ENCODE measurements around the gene UGT1A9.

UGT1A9 gene

GRCh38 chr2:233779722-233780121, 108.0 kb downstream of the UGT1A9 start:
- Histone ChIP-seq H3K9me2 (replicated peaks; ENCODE audit: insufficient read depth, low read length) (no peaks in the 10 kb centered on the region), H3K79me2 (ENCODE audit: insufficient read depth, low read length) (no peaks in the 10 kb centered on the region), H3K36me3 (ENCODE audit: low read length) (no peaks in the 10 kb centered on the region), H3K9me3 (ENCODE audit: insufficient read depth, low read length) (no peaks in the 10 kb centered on the region), H2AFZ (ENCODE audit: low read depth, low read length, severe bottlenecking) (no peak overlapping the region), H3K27me3 (ENCODE audit: low read length) (no peaks in the 10 kb centered on the region), H3K4me2 (ENCODE audit: low read depth, low read length, poor library complexity, severe bottlenecking) (no peak overlapping the region), H3K27ac (ENCODE audit: low read depth, low read length) (no peak overlapping the region), H3K9ac (ENCODE audit: low read length) (no peak overlapping the region), H3F3A (ENCODE audit: insufficient read depth) (no peaks in the 10 kb centered on the region), H4K20me1 (ENCODE audit: low read depth, low read length) (no peaks in the 10 kb centered on the region), H3K4me3 (ENCODE audit: insufficient read depth, low read length, poor library complexity, severe bottlenecking) (no peak overlapping the region)
- TF ChIP-seq CTCF (IDR thresholded peaks at IDR 0.05; ENCODE audit: insufficient read depth, low read length, poor library complexity, severe bottlenecking), result no peak
- no peak for TF ChIP-seq EZH2phosphoT487 (conservative IDR thresholded peaks at IDR 0.05; ENCODE audit: low read length)

- Histone ChIP-seq H3K27me3 (ENCODE audit: low read length) (no peaks in the 10 kb centered on the region), H2AFZ (ENCODE audit: low read depth, low read length, severe bottlenecking) (no peak overlapping the region), H3K27ac (ENCODE audit: low read depth, low read length) (no peak overlapping the region), H3F3A (ENCODE audit: insufficient read depth) (no peaks in the 10 kb centered on the region), H3K9me2 (replicated peaks; ENCODE audit: insufficient read depth, low read length) (no peaks in the 10 kb centered on the region), H3K36me3 (ENCODE audit: low read length) (no peaks in the 10 kb centered on the region), H3K79me2 (ENCODE audit: insufficient read depth, low read length) (no peaks in the 10 kb centered on the region), H3K4me3 (ENCODE audit: insufficient read depth, low read length, poor library complexity, severe bottlenecking) (no peak overlapping the region), H3K4me2 (ENCODE audit: low read depth, low read length, poor library complexity, severe bottlenecking) (no peak overlapping the region), H3K9me3 (ENCODE audit: insufficient read depth, low read length) (no peaks in the 10 kb centered on the region), H4K20me1 (ENCODE audit: low read depth, low read length) (no peaks in the 10 kb centered on the region), H3K9ac (ENCODE audit: low read length) (no peak overlapping the region)
- TF ChIP-seq EZH2phosphoT487 (conservative IDR thresholded peaks at IDR 0.05; ENCODE audit: low read length) (no peak), CTCF (IDR thresholded peaks at IDR 0.05; ENCODE audit: insufficient read depth, low read length, poor library complexity, severe bottlenecking) (no peak)
Observed at GRCh38 chr2:233780771-233781170, 109.1 kb downstream of the UGT1A9 start.

- Histone ChIP-seq H3K9ac (ENCODE audit: low read length) (no peak overlapping the region), H3K79me2 (ENCODE audit: insufficient read depth, low read length) (no peaks in the 10 kb centered on the region), H3K36me3 (ENCODE audit: low read length) (no peaks in the 10 kb centered on the region), H3K4me2 (ENCODE audit: low read depth, low read length, poor library complexity, severe bottlenecking) (no peak overlapping the region), H3K27ac (ENCODE audit: low read depth, low read length) (no peak overlapping the region), H3F3A (ENCODE audit: insufficient read depth) (no peaks in the 10 kb centered on the region), H3K9me2 (replicated peaks; ENCODE audit: insufficient read depth, low read length) (no peaks in the 10 kb centered on the region), H3K27me3 (ENCODE audit: low read length) (no peaks in the 10 kb centered on the region), H3K4me3 (ENCODE audit: insufficient read depth, low read length, poor library complexity, severe bottlenecking) (no peak overlapping the region), H3K9me3 (ENCODE audit: insufficient read depth, low read length) (no peaks in the 10 kb centered on the region), H2AFZ (ENCODE audit: low read depth, low read length, severe bottlenecking) (no peak overlapping the region), H4K20me1 (ENCODE audit: low read depth, low read length) (no peaks in the 10 kb centered on the region)
- TF ChIP-seq EZH2phosphoT487 (conservative IDR thresholded peaks at IDR 0.05; ENCODE audit: low read length) (no peak), CTCF (IDR thresholded peaks at IDR 0.05; ENCODE audit: insufficient read depth, low read length, poor library complexity, severe bottlenecking) (no peak)
Observed at GRCh38 chr2:233789554-233789953, 117.9 kb downstream of the UGT1A9 start.

All from SU-DHL-6 (cell line).